NB4 (cell line): ENCODE results near the gene SHPK.
A peak's percentile ranks its signal among the peaks of the same experiment; 100 is the strongest.

Experiments used
- DNase-seq: peaks from one replicate; pipeline ENCODE4 v3.0.0; 2010; ENCODE audit warnings: low read depth
- H3K4me3 ChIP-seq: one replicate; pipeline ENCODE4 v1.5.1; 2011; ENCODE audit warnings: mild to moderate bottlenecking, low read depth, low read length, moderate library complexity
- CTCF ChIP-seq: IDR thresholded peaks from one replicate; pipeline ENCODE4 v1.5.1; 2012; ENCODE audit warnings: low read depth, low read length
- MAX ChIP-seq: IDR thresholded peaks from 2 replicates; pipeline ENCODE4 v1.6.1; 2011; ENCODE audit warnings: low read depth, low read length
- MYC ChIP-seq: IDR thresholded peaks from 2 replicates; pipeline ENCODE4 v1.6.1; 2011; ENCODE audit warnings: low read depth, low read length
- POLR2A ChIP-seq: IDR thresholded peaks from 2 replicates; pipeline ENCODE4 v1.6.1; 2011; ENCODE audit warnings: mild to moderate bottlenecking; ENCODE audit not compliant: insufficient read length; ENCODE audit errors: extremely low read depth

SHPK gene

GRCh38 chr17:3636154-3636907 lies at the start of gene SHPK, which contains the start of gene CTNS:
Gene SHPK (minus strand): TSS chr17:3636250. CDS start chr17:3636219, 31 bp downstream.
Gene CTNS (plus strand): TSS chr17:3636760. CDS start chr17:3640207, 3,447 bp downstream.
- DNase-seq: peak; percentile 93
- peak within 1 kb of the TSS; percentile 67 for H3K4me3 ChIP-seq
- TF ChIP-seq CTCF: no peak
- peak; percentile 61 for TF ChIP-seq POLR2A
- TF ChIP-seq MAX: peak; percentile 79
- TF ChIP-seq MYC: no peak

GRCh38 chr17:3685174-3685573 lies 49.1 kb upstream of the SHPK start:
- TF ChIP-seq POLR2A (no peak), CTCF (no peak), MYC (no peak), MAX (no peak)
- DNase-seq: no peak
- no peak overlapping the region for H3K4me3 ChIP-seq

GRCh38 chr17:3683054-3683511 lies 47.0 kb upstream of the SHPK start:
- no peak overlapping the region for H3K4me3 ChIP-seq
- TF ChIP-seq CTCF (peak; percentile 87), MYC (no peak), MAX (no peak), POLR2A (no peak)
- DNase-seq: peak; percentile 47

- DNase-seq: no peak
- no peak for TF ChIP-seq MYC
- no peak for TF ChIP-seq CTCF
- no peak for TF ChIP-seq POLR2A
- no peak for TF ChIP-seq MAX
Observed at GRCh38 chr17:3682033-3682432, 46.0 kb upstream of the SHPK start.

GRCh38 chr17:3681565-3681964 lies 45.5 kb upstream of the SHPK start:
- DNase-seq: no peak
- H3K4me3 ChIP-seq: no peak overlapping the region
- TF ChIP-seq MYC (no peak), POLR2A (no peak)

More at GRCh38 chr17:3682033-3682432, 46.0 kb upstream of the SHPK start:
- H3K4me3 ChIP-seq: no peak overlapping the region

- H3K4me3 ChIP-seq: no peak overlapping the region
- DNase-seq: no peak
- TF ChIP-seq POLR2A (no peak), CTCF (no peak), MAX (no peak), MYC (no peak)
Observed at GRCh38 chr17:3681057-3681456, 45.0 kb upstream of the SHPK start.
